Measurements from ENCODE around the gene ERN1.
"Not testable (repeated sequence)": the region's sequence is repeated elsewhere in the genome, so short reads cannot be mapped to it uniquely, and the experiment has no call there.

Gene ERN1

GRCh38 chr17:64125937-64126336 lies 4.0 kb downstream of the ERN1 start:
- Histone ChIP-seq H3K9me3 (replicated peaks in 1 of 11) (peaks cover 0 to 4% (median 0%) of the 10 kb centered on the region in 11 experiments; a peak in 2 of 22 replicates), H3K36me3 (peaks cover 0 to 17% (median 0%) of the 10 kb centered on the region in 11 experiments; a peak in 2 of 22 replicates), H3K4me3 (no peak overlapping the region), H3K27me3 (peaks cover 9 to 35% (median 26%) of the 10 kb centered on the region in 11 experiments; a peak in 21 of 22 replicates), H4K20me1 (peaks cover 8 to 61% (median 33%) of the 10 kb centered on the region in 11 experiments; a peak in 17 of 22 replicates), H3K4me2 (no peak overlapping the region), H3K4me1 (peaks cover 22 to 30% (median 25%) of the 10 kb centered on the region in 10 experiments), H3K9ac (no peak overlapping the region), H3K27ac (no peak overlapping the region)
- no peak for TF ChIP-seq Cebpa-rat (IDR thresholded peaks at IDR 0.05)

- no peak for TF ChIP-seq Cebpa-rat (IDR thresholded peaks at IDR 0.05)
- peaks cover 8 to 62% (median 33%) of the 10 kb centered on the region in 11 experiments; a peak in 17 of 22 replicates for H4K20me1 ChIP-seq
- H3K4me1 ChIP-seq = peaks cover 23 to 33% (median 28%) of the 10 kb centered on the region in 10 experiments
- peaks cover 9 to 32% (median 24%) of the 10 kb centered on the region in 11 experiments; a peak in 21 of 22 replicates for H3K27me3 ChIP-seq
- H3K9me3 ChIP-seq (replicated peaks in 1 of 11) = peaks cover 0 to 4% (median 0%) of the 10 kb centered on the region in 11 experiments; a peak in 2 of 22 replicates
- H3K27ac ChIP-seq = no peak overlapping the region
- no peak overlapping the region for H3K9ac ChIP-seq
- H3K4me3 ChIP-seq = no peak overlapping the region
- H3K4me2 ChIP-seq = no peak overlapping the region
- peaks cover 0 to 17% (median 0%) of the 10 kb centered on the region in 11 experiments; a peak in 2 of 22 replicates for H3K36me3 ChIP-seq
Measured at GRCh38 chr17:64124609-64125008, 5.3 kb downstream of the ERN1 start.

- peaks cover 0 to 17% (median 0%) of the 10 kb centered on the region in 11 experiments; a peak in 2 of 22 replicates for H3K36me3 ChIP-seq
- H3K4me3 ChIP-seq = no peak overlapping the region
- no peak for TF ChIP-seq Cebpa-rat (IDR thresholded peaks at IDR 0.05)
- H3K4me2 ChIP-seq = no peak overlapping the region
- peaks cover 2 to 17% (median 9%) of the 10 kb centered on the region in 11 experiments; a peak in 21 of 22 replicates for H3K27me3 ChIP-seq
- no peak overlapping the region for H3K27ac ChIP-seq
- no peak overlapping the region for H3K9ac ChIP-seq
- peaks cover 0 to 58% (median 21%) of the 10 kb centered on the region in 11 experiments; a peak in 14 of 22 replicates for H4K20me1 ChIP-seq
- peaks cover 22 to 34% (median 24%) of the 10 kb centered on the region in 10 experiments for H3K4me1 ChIP-seq
- peaks cover 0 to 4% (median 0%) of the 10 kb centered on the region in 11 experiments; a peak in 2 of 22 replicates for H3K9me3 ChIP-seq (replicated peaks in 1 of 11)
Measured at GRCh38 chr17:64123114-64123513, 6.8 kb downstream of the ERN1 start.

- H3K4me2 ChIP-seq = peak overlapping the region; percentile 42 to 70 (median 59)
- H3K36me3 ChIP-seq = peaks cover 0 to 17% (median 0%) of the 10 kb centered on the region in 11 experiments; a peak in 2 of 22 replicates
- H3K4me1 ChIP-seq = peaks cover 23 to 34% (median 26%) of the 10 kb centered on the region in 10 experiments
- not testable (repeated sequence) for H3K27me3 ChIP-seq; H3K27ac ChIP-seq; H3K9ac ChIP-seq; H3K9me3 ChIP-seq (replicated peaks in 1 of 11); H3K4me3 ChIP-seq
- peaks cover 0 to 53% (median 12%) of the 10 kb centered on the region in 11 experiments; a peak in 11 of 22 replicates for H4K20me1 ChIP-seq
Measured at GRCh38 chr17:64120972-64121786, 8.8 kb downstream of the ERN1 start.

- H3K27ac ChIP-seq = no peak overlapping the region
- H3K4me1 ChIP-seq = peaks cover 23 to 36% (median 26%) of the 10 kb centered on the region in 10 experiments
- no peaks in the 10 kb centered on the region for H3K27me3 ChIP-seq
- peaks cover 0 to 17% (median 0%) of the 10 kb centered on the region in 11 experiments; a peak in 2 of 22 replicates for H3K36me3 ChIP-seq
- peaks cover 0 to 4% (median 0%) of the 10 kb centered on the region in 11 experiments; a peak in 2 of 22 replicates for H3K9me3 ChIP-seq (replicated peaks in 1 of 11)
- peaks cover 0 to 53% (median 9%) of the 10 kb centered on the region in 11 experiments; a peak in 10 of 22 replicates for H4K20me1 ChIP-seq
- no peak overlapping the region for H3K9ac ChIP-seq
- no peak overlapping the region for H3K4me3 ChIP-seq
- peak overlapping the region; percentile 42 to 70 (median 59); a peak in 20 of 22 replicates for H3K4me2 ChIP-seq
- TF ChIP-seq Cebpa-rat (IDR thresholded peaks at IDR 0.05) = no peak
Measured at GRCh38 chr17:64120159-64120810, 9.7 kb downstream of the ERN1 start.

GRCh38 chr17:64117981-64118979 lies 11.7 kb downstream of the ERN1 start:
- Histone ChIP-seq H3K9ac (no peak overlapping the region), H3K27me3 (no peaks in the 10 kb centered on the region), H3K9me3 (replicated peaks in 1 of 11) (no peaks in the 10 kb centered on the region), H3K4me2 (peak overlapping the region in 9 of 11 experiments; percentile 0 to 52 (median 22); a peak in 11 of 22 replicates), H3K27ac (no peak overlapping the region), H3K4me3 (no peak overlapping the region), H3K36me3 (peaks cover 0 to 9% (median 0%) of the 10 kb centered on the region in 11 experiments; a peak in 1 of 22 replicates), H3K4me1 (peaks cover 23 to 36% (median 26%) of the 10 kb centered on the region in 10 experiments), H4K20me1 (peaks cover 0 to 59% (median 8%) of the 10 kb centered on the region in 11 experiments; a peak in 8 of 22 replicates)
- TF ChIP-seq Cebpa-rat (IDR thresholded peaks at IDR 0.05) = no peak

GRCh38 chr17:64115822-64116534 lies 14.0 kb downstream of the ERN1 start:
- H3K4me1 ChIP-seq = peaks cover 23 to 40% (median 29%) of the 10 kb centered on the region in 10 experiments
- H3K9ac ChIP-seq = no peak overlapping the region
- no peak overlapping the region for H3K27ac ChIP-seq
- peaks cover 0 to 62% (median 2%) of the 10 kb centered on the region in 11 experiments; a peak in 8 of 22 replicates for H4K20me1 ChIP-seq
- H3K9me3 ChIP-seq (replicated peaks in 1 of 11) = no peaks in the 10 kb centered on the region
- H3K4me3 ChIP-seq = no peak overlapping the region
- no peak overlapping the region for H3K4me2 ChIP-seq
- no peak for TF ChIP-seq Cebpa-rat (IDR thresholded peaks at IDR 0.05)
- H3K36me3 ChIP-seq = 0 out of 22 replicates have a peak, but pooled peaks cover 0 to 5% (median 0%) of the 10 kb centered on the region in 11 experiments
- no peaks in the 10 kb centered on the region for H3K27me3 ChIP-seq

All from BLaER1 treated with 17β-estradiol and CSF1 and Interleukin-3, amounts not matched to agents 10 nM and 100 nM (cell line).